NCI-H2081 treated with DMSO at 0.1 percent for 48 hours (cell line): ENCODE data around the gene FRAT1.
"Not testable (repeated sequence)": the region's sequence is repeated elsewhere in the genome, so short reads cannot be mapped to it uniquely, and the experiment has no call there.

Source experiments
- DNase-seq: peaks from one replicate; lab custom pipeline; 2025; lab: John Stamatoyannopoulos, UW

The FRAT1 gene, protein sequence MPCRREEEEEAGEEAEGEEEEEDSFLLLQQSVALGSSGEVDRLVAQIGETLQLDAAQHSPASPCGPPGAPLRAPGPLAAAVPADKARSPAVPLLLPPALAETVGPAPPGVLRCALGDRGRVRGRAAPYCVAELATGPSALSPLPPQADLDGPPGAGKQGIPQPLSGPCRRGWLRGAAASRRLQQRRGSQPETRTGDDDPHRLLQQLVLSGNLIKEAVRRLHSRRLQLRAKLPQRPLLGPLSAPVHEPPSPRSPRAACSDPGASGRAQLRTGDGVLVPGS

GRCh38 chr10:97318772-97319651 lies at the start of gene FRAT1:
FRAT1 (plus strand) TSS chr10:97319271; CDS start chr10:97319454, 183 bp downstream.
- no peak for DNase-seq

DNA sequence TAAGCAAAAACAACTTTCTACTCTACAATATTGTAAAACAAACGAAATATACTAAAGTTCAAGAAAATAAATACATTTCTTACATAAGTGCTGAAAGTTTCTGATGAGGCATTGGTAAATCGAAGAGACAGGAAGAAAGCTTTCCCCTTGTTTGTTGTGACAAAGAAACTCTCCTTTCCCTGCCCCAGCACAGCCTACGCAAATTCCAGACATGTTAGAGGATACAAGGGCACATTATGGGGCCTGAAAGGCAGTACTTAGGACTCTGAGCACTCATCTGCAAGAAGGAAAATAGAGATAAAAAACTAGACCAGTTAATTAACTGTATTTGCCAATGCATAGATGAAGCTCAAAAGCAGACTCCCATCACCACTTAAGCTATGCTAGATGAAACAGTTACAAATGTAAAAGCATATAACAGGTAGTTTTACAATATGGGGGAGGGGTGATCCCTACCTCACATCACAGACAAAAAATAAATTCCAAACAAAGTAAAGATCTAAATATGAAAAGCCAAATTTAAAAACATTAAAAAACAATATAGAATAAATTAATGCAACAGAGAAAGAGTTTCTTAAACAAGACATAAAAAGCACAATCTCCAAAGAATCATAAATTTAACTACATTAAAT lies 48.4 kb upstream of the FRAT1 start:
- DNase-seq: no peak

GRCh38 chr10:97273700-97274099 lies 45.4 kb upstream of the FRAT1 start:
- no peak for DNase-seq

- no peak for DNase-seq
Measured at GRCh38 chr10:97274828-97275227, 44.2 kb upstream of the FRAT1 start.

- DNase-seq: no peak
Measured at GRCh38 chr10:97277551-97277950, 41.5 kb upstream of the FRAT1 start.

DNA sequence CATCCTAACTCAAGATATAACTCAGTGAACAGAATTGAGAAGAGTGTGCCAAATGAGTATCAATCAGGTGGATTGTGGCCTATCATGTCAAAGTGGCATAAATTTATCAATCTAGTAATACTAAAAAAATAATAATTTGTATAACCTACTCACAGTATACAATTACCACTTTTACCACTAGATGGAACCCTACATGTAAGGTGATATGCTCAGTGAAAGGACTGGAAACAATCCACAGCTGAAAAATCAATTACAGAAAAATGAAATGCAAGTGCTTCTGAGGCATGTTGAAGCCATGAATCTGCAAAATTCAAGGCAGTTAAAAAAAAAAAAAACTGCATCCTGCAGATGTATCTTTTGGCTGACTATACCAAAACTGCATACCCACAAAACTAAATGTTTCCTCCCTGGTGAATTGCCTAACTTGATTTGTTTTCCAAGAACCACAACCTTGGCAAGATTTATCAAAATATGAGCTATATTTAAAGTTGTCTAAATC lies 40.5 kb upstream of the FRAT1 start:
- DNase-seq: peak; percentile 3

DNA sequence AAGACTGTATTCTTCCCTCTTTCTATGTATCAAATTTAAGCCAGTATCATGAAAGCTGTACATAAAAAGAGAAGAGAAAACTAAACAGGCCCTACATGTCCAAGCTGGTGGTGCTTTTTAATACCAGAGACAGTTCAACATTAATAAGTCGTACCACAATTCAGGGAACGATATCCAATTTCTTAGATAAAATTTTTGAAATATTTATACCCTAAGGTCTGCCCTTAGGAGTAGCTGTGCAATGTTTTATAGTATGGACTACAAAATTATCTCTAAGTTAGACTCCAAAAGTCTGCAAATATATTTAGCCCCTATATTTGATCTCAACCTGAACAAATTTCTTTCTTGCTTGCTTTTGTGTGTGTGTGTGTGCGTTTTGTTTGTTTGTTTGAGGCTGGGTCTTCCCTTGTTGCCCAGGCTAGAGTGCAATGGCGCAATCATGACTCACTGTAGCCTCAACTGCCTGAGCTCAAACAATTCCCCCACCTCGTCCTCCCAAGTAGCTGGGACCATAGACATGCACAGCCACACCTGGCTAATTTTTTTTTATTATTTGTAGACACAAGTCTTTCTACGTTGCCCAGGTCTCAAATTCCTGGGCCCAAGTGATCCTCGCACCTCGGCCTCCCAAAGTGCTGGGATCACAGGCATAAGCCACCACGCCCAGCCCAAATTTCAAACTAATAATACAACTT lies 39.8 kb upstream of the FRAT1 start:
- DNase-seq: no peak

GRCh38 chr10:97280783-97281182 lies 38.3 kb upstream of the FRAT1 start:
- DNase-seq: no peak

GRCh38 chr10:97290076-97290475 lies 29.0 kb upstream of the FRAT1 start:
- DNase-seq: not testable (repeated sequence)

- not testable (repeated sequence) for DNase-seq
Measured at GRCh38 chr10:97290576-97291356, 28.3 kb upstream of the FRAT1 start.

GRCh38 chr10:97291357-97292096 lies 27.5 kb upstream of the FRAT1 start:
- DNase-seq: no peak

GRCh38 chr10:97292097-97292861 lies 26.8 kb upstream of the FRAT1 start, which contains the start of gene ARHGAP19:
ARHGAP19 (minus strand) TSS chr10:97292637; CDS start chr10:97292627, 10 bp downstream.
- peak; percentile 90 for DNase-seq

DNA sequence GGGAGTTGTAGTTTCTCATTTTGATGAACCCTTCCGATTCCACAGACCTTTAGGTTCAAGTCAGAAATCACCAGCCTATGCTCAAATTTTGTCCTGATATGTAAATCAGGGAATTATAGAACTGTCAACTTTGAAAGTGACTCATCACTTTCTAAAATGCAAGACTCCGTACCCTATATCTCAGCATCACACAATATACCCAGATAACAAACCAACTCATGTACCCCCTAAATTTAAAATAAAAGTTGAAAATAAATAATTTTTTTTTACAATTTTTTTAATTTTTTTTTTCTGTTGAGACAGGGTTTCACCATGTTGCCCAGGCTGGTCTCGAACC lies 26.2 kb upstream of the FRAT1 start:
- no peak for DNase-seq

DNA sequence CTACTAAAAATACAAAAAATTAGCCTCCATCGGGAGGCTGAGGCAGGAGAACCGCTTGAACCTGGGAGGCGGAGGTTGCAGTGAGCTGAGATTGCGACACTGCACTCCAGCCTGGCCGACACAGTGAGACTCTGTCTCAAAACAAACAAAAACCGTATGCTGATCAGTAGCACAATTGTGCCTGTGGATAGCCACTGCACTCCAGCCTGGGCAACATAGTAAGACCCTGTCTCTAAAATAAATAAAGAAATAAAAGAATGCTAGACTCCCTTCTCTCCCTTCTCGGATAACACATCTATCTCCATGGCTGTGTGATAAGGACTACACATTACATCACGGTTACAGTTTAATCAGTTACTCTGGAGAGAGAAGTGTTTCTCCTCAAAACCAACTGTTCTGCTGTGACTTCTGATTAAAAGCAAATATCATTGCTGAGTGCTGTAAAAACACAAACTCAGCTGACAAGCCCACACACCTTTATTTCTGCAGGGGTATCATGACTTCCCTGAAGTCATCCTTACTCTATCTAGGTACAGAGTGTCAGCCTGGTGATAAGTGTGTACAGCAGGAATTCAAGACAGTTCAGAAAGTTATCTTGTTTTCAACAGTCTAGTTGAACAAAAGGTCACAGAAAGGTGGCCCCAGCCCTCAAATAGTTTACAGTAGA lies 21.4 kb upstream of the FRAT1 start:
- DNase-seq: no peak

- DNase-seq: no peak
Measured at GRCh38 chr10:97298223-97298571, 20.9 kb upstream of the FRAT1 start.

DNA sequence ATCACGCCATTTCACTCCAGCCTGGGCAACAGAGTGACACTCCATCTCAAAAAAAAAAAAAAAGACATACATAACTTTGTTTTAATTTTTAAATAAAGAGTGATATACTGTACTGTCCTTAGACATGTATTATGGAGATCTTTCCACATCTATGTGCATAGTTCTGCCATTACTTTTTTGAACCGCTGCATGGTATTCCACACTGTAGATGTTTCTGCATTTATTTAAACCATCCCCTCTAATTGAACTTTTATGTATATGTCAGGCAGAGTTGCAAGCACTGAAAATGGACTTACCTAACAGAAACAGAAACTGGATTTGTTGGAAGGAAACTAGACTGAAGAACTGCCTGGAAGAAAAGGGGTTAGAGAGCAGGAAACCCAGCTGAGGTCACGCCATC lies 18.1 kb upstream of the FRAT1 start:
- DNase-seq: no peak

DNA sequence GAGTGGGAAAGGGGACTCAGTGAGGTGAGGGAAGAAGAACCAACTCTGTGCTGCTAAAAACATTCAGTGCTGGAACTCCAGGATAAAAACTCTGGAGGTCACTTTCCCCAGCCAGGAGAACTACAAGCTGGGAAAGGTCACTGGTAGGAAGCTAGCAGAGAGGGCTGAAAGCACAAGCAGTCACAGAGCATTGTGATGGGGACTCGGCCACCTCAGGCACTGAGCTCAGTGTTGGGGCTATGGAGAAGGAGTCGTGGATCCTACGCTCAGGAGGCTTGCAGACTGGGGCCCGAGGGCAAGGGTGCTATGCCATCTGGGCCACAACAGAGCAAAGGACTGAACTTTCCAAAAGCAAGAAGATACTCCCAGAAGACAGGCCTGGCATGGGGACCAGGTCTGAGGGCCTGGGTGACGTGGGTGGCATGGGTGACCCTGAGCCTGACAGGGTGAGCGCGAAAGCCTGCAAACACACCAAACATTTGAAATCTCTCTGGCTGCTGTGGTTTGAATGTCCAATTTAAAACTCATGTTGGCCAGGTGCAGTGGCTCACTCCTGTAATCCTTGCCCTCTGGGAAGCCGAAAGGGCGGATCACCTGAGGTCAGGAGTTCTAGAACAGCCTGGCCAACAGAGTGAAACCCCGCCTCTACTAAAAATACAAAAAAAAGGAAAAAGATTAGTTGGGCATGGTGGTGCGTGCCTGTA lies 16.8 kb upstream of the FRAT1 start:
- DNase-seq: no peak

DNA sequence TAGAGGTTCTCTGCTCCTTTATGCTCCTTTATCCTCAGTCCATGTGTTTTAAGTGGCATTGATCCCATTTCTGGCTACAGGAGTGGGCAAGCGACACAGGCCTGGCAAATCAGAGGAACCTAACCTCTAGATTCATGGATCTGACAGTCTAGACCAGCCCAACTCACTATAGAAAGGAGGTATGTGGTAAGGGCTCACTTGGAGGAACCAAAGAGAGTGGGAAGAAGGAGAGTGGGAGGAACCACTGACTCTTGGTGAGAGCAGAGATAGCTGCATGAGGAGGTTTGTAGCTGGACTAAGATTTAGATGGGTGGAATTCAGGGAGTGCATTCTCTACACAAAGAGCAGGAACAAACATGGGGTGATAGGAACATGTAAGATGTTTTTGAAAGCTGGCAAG lies 11.6 kb upstream of the FRAT1 start:
- no peak for DNase-seq
